ENCODE data around the gene PRSS33.

The PRSS33 gene

GRCh38 chr16:2748757-2749455 lies 38.5 kb downstream of the PRSS33 start:
- POLR2A ChIA-PET = interaction anchor here (1.2 kb wide), 1 partner anchor 9 kb away, joined by 4 read pairs; no protein-coding TSS in a partner anchor
- no peak for DNase-seq (ENCODE audit: extremely low spot score)
- no peak for TF ChIP-seq FOXM1 (IDR thresholded peaks at IDR 0.05; ENCODE audit: borderline replicate concordance)
- no peak for TF ChIP-seq L3MBTL2 (conservative IDR thresholded peaks at IDR 0.05)
- no peak for TF ChIP-seq ELF4 (IDR thresholded peaks at IDR 0.05)
- TF ChIP-seq HDGF (IDR thresholded peaks at IDR 0.05; ENCODE audit: borderline replicate concordance) = no peak
- no peak for TF ChIP-seq TARDBP (IDR thresholded peaks at IDR 0.05)
- TF ChIP-seq ZNF384 (IDR thresholded peaks at IDR 0.05) = no peak
- TF ChIP-seq LEF1 (IDR thresholded peaks at IDR 0.05; ENCODE audit: borderline replicate concordance) = no peak
- TF ChIP-seq SP1 (IDR thresholded peaks at IDR 0.05) = no peak
- no peak for TF ChIP-seq CTBP1 (IDR thresholded peaks at IDR 0.05; ENCODE audit: borderline replicate concordance)
- no peak for TF ChIP-seq FOXA1 (IDR thresholded peaks at IDR 0.05)
- TF ChIP-seq SUZ12 (IDR thresholded peaks at IDR 0.05) = no peak
- no peak for TF ChIP-seq BHLHE40 (IDR thresholded peaks at IDR 0.05; ENCODE audit: borderline replicate concordance)
- CTCF ChIA-PET = no interaction called here

- POLR2A ChIA-PET = interaction anchor here (0.7 kb wide), 1 partner anchor 32 kb away, joined by 3 read pairs; no protein-coding TSS in a partner anchor
- CTCF ChIA-PET = no interaction called here
Measured at GRCh38 chr16:2745961-2746360, 41.4 kb downstream of the PRSS33 start.

DNA sequence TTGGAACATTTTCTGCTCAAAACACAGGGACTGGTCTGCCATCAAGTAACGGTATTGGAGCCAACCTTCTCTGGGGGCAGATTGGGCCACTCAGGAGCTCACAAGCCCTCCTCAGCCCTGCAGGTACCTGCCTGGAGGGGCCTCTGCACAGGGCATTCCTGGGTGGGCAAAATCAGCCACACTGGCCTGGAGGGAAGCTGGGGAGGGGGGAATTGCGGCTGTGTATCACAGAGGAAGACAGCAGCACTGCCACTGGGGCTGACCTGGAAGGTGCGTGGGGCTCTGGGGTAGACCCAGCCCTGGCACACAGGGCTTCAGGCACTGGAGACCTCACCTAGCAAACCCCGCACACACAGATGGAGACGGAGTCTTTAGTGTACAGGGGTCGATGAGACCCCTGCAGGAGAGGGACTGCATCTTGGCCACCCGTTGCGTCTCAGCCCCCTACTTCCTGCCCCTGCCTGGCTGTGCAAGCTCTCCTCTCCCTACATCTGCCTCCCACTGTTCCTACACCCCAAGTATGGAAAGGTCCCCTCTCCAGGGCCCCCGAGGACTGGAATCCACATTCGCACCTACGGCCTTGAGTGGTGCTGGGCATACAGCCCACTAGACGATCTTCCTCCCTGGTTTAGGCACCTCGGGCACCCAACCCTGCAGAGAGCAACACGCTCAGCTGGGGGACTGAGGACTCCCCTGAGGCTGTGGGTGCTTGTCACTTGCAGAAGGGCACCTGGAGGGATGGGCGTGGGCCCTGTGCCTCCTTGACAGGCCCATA lies 42.1 kb downstream of the PRSS33 start:
- no peak for TF ChIP-seq L3MBTL2 (conservative IDR thresholded peaks at IDR 0.05)
- ChIA-PET CTCF (interaction anchor here (0.6 kb wide), 1 partner anchor 14 kb away, joined by 4 read pairs; no protein-coding TSS in a partner anchor), POLR2A (no interaction called here)
- no peak for DNase-seq (ENCODE audit: extremely low spot score)

More at GRCh38 chr16:2745961-2746360, 41.4 kb downstream of the PRSS33 start:
- DNase-seq (ENCODE audit: extremely low spot score) = no peak
- TF ChIP-seq FOXK2 (IDR thresholded peaks at IDR 0.05) (no peak), FOXA1 (IDR thresholded peaks at IDR 0.05) (no peak), FOXM1 (IDR thresholded peaks at IDR 0.05; ENCODE audit: borderline replicate concordance) (no peak), LEF1 (IDR thresholded peaks at IDR 0.05; ENCODE audit: borderline replicate concordance) (no peak), ARNT (IDR thresholded peaks at IDR 0.05) (no peak), NFRKB (IDR thresholded peaks at IDR 0.05) (no peak), ELF4 (IDR thresholded peaks at IDR 0.05) (no peak), BHLHE40 (IDR thresholded peaks at IDR 0.05; ENCODE audit: borderline replicate concordance) (no peak), SP1 (IDR thresholded peaks at IDR 0.05) (no peak), TARDBP (IDR thresholded peaks at IDR 0.05) (no peak)

- CTCF ChIA-PET = interaction anchor here (0.6 kb wide), 1 partner anchor 15 kb away, joined by 4 read pairs; no protein-coding TSS in a partner anchor
- POLR2A ChIA-PET = no interaction called here
- no peak for TF ChIP-seq HDGF (IDR thresholded peaks at IDR 0.05; ENCODE audit: borderline replicate concordance)
- no peak for TF ChIP-seq TARDBP (IDR thresholded peaks at IDR 0.05)
- no peak for TF ChIP-seq CTBP1 (IDR thresholded peaks at IDR 0.05; ENCODE audit: borderline replicate concordance)
- TF ChIP-seq ZNF384 (IDR thresholded peaks at IDR 0.05) = no peak
- TF ChIP-seq SP1 (IDR thresholded peaks at IDR 0.05) = no peak
- TF ChIP-seq LEF1 (IDR thresholded peaks at IDR 0.05; ENCODE audit: borderline replicate concordance) = no peak
- no peak for DNase-seq (ENCODE audit: extremely low spot score)
Measured at GRCh38 chr16:2744711-2745110, 42.6 kb downstream of the PRSS33 start.

DNA sequence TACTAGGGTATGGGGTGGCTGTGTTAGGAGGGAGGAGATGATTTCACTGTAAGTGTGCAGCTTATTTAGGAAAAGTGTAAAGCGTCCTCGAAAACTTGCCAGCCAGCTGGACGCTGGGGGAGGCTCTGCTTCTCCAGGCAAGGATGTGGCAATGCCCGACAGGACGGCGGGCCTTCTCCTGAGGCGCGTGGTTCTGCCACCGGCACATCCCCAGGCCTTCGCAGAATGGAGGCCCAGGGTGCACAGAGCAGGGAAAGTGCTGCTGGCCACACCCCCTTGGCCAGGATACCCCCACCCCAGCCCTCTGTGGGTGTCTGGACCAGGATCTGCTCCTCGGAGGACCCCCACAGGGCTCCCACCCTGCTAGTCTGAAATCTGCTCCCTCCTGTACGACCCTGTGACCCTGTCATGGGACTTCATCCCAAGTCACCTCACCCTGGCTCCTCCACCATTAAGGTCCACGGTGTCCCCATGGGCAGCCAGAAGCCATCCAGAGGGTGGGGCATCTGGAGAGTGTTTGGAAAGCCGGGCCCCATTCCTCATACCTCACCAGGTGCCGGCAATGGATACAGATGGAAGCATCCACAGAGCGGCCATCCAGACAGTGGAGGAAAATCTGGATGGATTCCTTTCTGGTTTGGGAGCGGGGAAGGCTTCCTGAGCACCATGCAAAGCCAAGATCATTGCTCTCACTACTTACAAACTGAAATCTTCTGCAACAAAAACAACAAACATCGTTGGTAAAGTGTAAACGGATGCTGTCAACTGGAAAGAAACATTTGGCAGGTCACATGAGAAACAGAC lies 44.2 kb downstream of the PRSS33 start:
- POLR2A ChIA-PET = interaction anchor here (5.1 kb wide), 1 partner anchor 9 kb away, joined by 48 read pairs; the partner anchor contains the start of gene SRRM2
- no peak for DNase-seq (ENCODE audit: extremely low spot score)
- no peak for TF ChIP-seq L3MBTL2 (conservative IDR thresholded peaks at IDR 0.05)
- no peak for TF ChIP-seq BHLHE40 (IDR thresholded peaks at IDR 0.05; ENCODE audit: borderline replicate concordance)
- no peak for TF ChIP-seq LEF1 (IDR thresholded peaks at IDR 0.05; ENCODE audit: borderline replicate concordance)
- no peak for TF ChIP-seq SP1 (IDR thresholded peaks at IDR 0.05)
- no peak for TF ChIP-seq ZNF384 (IDR thresholded peaks at IDR 0.05)
- TF ChIP-seq HDGF (IDR thresholded peaks at IDR 0.05; ENCODE audit: borderline replicate concordance) = no peak
- TF ChIP-seq FOXK2 (IDR thresholded peaks at IDR 0.05) = no peak
- TF ChIP-seq SUZ12 (IDR thresholded peaks at IDR 0.05) = no peak
- no peak for TF ChIP-seq CTBP1 (IDR thresholded peaks at IDR 0.05; ENCODE audit: borderline replicate concordance)
- TF ChIP-seq TARDBP (IDR thresholded peaks at IDR 0.05) = no peak
- TF ChIP-seq ARNT (IDR thresholded peaks at IDR 0.05) = no peak
- CTCF ChIA-PET = interaction anchor here (0.6 kb wide), 1 partner anchor 114 kb away, joined by 3 read pairs; no protein-coding TSS in a partner anchor

- ChIA-PET CTCF (no interaction called here), POLR2A (interaction anchor here (5.1 kb wide), 1 partner anchor 9 kb away, joined by 48 read pairs; the partner anchor contains the start of gene SRRM2)
- no peak for TF ChIP-seq ARNT (IDR thresholded peaks at IDR 0.05)
- TF ChIP-seq TARDBP (IDR thresholded peaks at IDR 0.05) = no peak
- TF ChIP-seq FOXA1 (IDR thresholded peaks at IDR 0.05) = no peak
- no peak for DNase-seq (ENCODE audit: extremely low spot score)
Measured at GRCh38 chr16:2742323-2743006, 44.9 kb downstream of the PRSS33 start.

DNA sequence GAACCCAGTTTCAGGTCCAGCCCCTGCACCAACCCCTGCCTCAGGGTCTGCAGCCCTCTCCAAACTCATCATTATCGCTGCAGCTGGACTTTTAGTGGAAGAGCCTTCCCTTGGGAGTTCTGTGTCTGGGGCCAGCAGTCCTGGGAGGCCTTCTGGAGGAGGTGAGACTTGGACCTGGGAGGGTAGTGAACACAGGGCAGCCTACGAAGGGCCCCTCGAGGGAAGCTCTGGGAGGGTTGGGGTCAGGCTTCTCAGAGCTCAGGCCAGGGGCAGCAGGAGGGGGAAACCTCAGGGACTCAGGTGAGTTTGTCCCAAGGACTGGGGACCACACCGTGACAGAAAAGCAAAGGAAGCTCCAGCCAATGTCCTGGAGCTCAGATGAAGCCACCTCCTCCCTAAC lies 46.2 kb downstream of the PRSS33 start:
- ChIA-PET CTCF (no interaction called here), POLR2A (interaction anchor here (1.2 to 5.1 kb wide), 2 partner anchors 11 to 38 kb away, joined by 3 to 48 read pairs; partner anchors contain the start of gene SRRM2)
- no peak for DNase-seq (ENCODE audit: extremely low spot score)
- TF ChIP-seq LEF1 (IDR thresholded peaks at IDR 0.05; ENCODE audit: borderline replicate concordance) = no peak
- no peak for TF ChIP-seq ZNF384 (IDR thresholded peaks at IDR 0.05)
- no peak for TF ChIP-seq FOXK2 (IDR thresholded peaks at IDR 0.05)
- no peak for TF ChIP-seq SP1 (IDR thresholded peaks at IDR 0.05)
- TF ChIP-seq L3MBTL2 (conservative IDR thresholded peaks at IDR 0.05) = no peak
- no peak for TF ChIP-seq FOXA1 (IDR thresholded peaks at IDR 0.05)
- no peak for TF ChIP-seq CTBP1 (IDR thresholded peaks at IDR 0.05; ENCODE audit: borderline replicate concordance)
- no peak for TF ChIP-seq ARNT (IDR thresholded peaks at IDR 0.05)
